NCI-H226 (cell line): ENCODE data around the gene CCT8L2.
"Not testable (repeated sequence)": the region's sequence is repeated elsewhere in the genome, so short reads cannot be mapped to it uniquely, and the experiment has no call there.

Experiments
- DNase-seq: peaks from one replicate; pipeline ENCODE4 v3.0.0-alpha.2; 2015

CCT8L2 gene

DNA sequence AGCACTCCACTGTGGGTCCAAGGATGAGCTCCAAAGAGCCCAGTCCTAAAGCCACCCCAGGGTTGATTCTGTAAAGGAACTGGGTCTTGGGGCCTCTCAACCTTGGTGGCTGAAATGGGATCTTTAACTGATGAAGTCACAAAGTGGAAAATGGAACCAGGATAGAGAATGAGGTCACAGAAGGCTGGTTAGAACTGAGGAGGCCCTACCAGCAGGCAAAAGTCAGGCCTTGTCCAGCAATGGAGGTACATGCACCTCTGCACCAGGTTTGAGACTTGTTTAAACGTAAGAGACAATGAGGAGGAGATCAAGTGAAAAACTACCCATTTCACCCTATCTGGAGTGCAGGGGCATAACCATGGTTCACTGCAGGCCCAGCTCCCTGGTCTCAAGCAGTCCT is at the start of gene CCT8L2:
CCT8L2 (minus strand) TSS at position 101 of the 400 bp plus-strand sequence. CDS start 260 bp downstream, outside the sequence.
- DNase-seq: not testable (repeated sequence)

DNA sequence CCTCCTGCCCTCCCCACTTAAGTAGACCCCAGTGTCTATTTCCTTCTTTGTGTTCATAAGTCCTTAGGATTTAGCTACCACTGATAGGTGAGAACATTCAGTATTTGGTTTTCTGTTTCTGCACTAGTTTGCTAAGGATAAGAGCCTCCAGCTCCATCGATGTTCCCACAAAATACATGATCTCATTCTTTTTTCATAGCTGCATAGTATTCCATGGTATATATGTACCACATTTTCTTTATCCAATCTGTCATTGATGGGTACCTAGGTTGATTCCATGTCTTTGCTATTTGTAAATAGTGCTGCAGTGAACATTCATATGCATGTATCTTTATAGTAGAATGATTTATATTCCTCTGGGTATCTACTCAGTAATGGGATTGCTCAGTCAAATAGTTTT is 42.8 kb upstream of the CCT8L2 start:
- DNase-seq: not testable (repeated sequence)

DNA sequence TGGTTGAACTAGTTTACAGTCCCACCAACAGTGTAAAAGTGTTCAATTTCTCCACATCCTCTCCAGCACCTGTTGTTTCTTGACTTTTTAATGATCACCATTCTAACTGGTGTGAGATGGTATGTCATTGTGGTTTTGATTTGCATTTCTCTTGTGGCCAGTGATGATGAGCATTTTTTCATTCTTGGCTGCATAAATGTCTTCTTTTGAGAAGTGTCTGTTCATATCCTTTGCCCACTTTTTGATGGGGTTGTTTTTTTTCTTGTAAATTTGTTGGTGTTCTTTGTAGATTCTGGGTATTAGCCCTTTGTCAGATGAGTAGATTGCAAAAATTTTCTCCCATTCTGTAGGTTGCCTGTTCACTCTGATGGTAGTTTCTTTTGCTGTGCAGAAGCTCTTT is 41.5 kb upstream of the CCT8L2 start:
- DNase-seq: not testable (repeated sequence)

- not testable (repeated sequence) for DNase-seq
Observed at GRCh38 chr22:16628476-16628875, 35.9 kb upstream of the CCT8L2 start.

DNA sequence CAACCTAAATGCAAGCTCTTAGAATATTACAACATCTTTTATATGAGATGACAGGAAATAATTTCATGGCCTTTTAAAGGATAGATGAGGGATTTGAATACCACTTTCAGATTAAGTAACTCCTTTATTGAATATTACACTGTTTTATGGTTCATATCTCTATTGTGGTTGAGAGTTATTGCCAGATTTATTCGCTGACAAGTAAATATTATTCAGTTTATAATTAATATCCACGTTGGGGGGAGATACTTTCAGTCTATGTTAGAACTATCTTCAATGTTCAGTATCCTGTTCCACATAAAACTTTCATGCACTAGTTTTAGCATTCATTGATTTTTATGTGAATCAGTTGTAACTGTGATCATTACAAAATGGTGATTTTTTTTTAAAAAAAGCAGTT is 32.4 kb upstream of the CCT8L2 start:
- DNase-seq: not testable (repeated sequence)

GRCh38 chr22:16623595-16623994 is 31.0 kb upstream of the CCT8L2 start:
- DNase-seq: not testable (repeated sequence)

- not testable (repeated sequence) for DNase-seq
Observed at GRCh38 chr22:16617516-16617915, 24.9 kb upstream of the CCT8L2 start.

DNA sequence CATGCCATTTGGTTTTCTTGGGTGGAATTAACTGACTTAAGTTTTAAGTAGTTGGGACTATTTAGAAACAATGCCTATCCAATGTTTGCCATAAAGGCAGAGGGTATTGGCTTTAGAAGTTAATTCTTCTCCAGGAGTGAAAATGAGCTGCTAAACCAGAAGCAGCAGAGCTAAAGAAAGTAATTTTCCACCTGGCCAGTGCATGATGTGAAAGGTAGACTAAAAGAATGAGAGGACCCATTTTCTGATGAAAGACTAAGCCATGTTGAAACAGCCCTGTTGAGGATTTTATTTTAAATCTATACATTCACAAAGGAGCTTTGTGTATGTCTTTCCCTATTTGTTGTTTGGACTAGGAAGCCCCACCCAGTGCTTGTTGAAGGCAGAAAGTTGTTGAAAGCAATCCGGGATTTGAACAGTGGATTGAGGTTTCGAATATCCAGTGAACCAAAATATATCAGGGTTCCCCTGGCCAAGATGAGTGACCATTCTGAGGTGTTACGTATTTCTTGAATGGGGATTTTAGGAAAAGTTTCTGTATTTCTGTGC is 23.9 kb upstream of the CCT8L2 start:
- DNase-seq: not testable (repeated sequence)

GRCh38 chr22:16615606-16616245 is 23.1 kb upstream of the CCT8L2 start:
- DNase-seq: not testable (repeated sequence)

DNA sequence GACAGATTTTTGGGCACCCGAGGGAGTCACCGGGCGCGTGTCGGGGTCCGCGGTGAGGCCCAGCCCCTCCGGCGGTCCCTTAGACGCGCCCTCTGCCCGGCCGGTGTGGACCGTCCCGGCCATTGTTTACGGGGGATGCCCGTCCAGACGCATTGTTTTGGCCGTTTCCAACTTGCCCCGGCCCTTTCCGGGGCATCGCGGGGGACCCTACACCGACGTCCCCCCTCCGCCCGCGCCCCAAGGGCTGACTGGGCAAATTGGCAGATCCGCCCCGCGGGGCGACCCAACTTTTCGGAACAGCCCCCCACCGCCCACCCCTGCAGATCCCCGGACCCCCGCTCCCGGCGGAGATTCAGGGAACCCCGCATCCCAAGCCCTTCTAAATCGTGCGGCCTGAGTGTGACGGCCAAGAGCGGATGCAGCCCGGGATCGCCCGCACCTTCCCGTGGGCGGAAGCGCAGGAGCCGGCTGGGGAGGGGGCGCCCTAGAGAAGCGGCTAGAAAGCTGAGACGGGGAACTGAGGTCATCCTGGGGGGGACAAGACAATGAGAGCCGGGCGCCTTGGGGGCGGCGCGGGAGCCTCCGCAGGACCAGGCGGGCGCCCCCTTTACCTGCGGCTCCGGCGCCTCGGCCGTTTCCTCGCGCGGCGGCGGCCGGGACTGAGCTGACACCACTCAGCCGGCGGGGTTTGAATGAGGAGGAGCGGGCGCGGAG is 17.1 kb upstream of the CCT8L2 start:
- no peak for DNase-seq

DNA sequence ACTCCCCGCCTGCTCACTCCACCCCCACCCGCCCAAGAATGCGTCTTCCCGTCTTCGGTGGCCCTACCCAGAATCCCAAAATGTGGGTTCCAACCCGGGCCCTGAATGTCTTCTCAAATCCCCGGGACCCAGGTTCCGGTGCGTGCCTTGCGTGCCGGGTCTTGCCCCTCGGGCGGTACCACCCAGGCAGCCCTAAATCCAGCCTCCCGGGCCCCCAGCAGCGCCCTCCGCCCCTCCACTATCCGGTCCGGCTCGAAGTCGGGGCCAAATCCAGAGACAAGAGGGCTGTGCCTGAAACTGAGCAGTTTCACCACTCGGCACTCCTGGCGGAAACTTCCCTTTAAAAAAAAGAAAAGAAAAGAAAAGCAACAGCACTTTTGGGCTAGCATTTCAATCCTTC is 16.3 kb upstream of the CCT8L2 start:
- DNase-seq: no peak

DNA sequence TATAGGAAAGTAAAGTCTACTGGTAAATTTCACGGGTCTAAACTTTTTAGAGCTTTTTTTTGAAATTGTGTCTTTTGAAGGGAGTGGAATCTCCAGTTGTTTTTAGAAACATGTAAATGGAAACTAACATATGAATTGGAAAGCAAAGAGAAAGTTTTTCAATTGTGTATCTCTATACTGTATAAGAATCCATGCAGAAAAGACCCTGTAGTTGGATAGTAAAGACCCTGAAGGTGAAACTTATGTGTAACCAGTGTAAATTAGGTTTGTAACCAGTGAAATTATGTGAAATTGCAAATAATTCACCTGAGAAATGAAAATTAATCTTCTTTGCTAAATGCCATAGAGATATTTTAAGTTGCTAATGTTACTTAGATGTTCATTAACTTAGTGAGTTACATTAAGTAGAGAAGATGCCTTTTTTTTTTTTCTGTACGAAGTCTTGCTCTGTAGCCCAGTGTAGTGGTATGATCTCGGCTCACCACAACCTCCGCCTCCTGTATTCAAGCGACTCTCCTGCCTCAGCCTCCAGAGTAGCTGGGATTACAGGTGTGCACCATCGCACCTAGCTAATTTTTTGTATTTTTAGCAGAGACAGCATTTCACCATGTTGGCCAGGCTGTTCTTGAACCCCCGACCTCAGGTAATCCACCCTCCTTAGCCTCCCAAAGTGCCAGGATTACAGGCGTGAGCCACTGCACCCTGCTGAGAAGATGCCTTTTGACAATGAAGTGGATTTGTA is 11.8 kb upstream of the CCT8L2 start:
- not testable (repeated sequence) for DNase-seq

DNA sequence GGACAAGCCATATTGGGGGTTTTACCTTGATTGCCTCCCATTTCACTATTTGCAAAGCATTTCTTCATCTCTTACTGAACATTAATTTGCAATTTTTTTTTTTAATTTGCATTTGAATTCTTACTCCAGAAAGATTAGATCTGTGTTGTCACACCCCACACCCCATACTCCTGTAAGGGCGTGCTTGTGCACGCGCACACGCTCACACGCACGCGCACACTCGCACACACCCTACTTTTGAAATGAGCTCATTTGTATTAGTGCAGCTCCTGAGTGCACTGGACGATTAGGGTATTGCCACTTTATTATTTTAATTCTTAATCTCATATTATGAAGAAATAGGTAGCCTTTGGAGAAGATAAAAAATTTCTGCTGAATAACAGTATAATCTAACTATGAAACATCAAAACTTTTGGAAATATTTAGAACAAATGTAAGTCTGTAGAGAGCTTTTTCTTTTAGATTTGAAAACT is 11.2 kb upstream of the CCT8L2 start:
- DNase-seq: not testable (repeated sequence)

DNA sequence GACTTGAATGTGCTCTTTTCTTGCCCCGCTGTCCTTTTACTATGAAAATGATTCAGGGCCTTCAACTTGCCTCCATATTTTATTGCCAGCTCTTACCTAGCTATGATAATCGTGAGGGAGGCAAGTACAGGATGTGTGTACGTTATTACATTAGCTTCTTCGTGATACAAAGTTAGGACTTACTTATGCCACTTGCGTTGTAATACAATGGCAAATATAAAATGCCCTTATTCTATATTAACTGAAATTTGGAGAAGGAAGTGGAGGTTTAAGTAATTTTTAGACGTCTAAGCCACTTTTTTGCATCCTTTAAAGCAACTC is 10.8 kb upstream of the CCT8L2 start:
- DNase-seq: no peak

- DNase-seq: not testable (repeated sequence)
Observed at GRCh38 chr22:16602728-16603447, 10.3 kb upstream of the CCT8L2 start.

GRCh38 chr22:16602224-16602727 is 9.7 kb upstream of the CCT8L2 start:
- not testable (repeated sequence) for DNase-seq

DNA sequence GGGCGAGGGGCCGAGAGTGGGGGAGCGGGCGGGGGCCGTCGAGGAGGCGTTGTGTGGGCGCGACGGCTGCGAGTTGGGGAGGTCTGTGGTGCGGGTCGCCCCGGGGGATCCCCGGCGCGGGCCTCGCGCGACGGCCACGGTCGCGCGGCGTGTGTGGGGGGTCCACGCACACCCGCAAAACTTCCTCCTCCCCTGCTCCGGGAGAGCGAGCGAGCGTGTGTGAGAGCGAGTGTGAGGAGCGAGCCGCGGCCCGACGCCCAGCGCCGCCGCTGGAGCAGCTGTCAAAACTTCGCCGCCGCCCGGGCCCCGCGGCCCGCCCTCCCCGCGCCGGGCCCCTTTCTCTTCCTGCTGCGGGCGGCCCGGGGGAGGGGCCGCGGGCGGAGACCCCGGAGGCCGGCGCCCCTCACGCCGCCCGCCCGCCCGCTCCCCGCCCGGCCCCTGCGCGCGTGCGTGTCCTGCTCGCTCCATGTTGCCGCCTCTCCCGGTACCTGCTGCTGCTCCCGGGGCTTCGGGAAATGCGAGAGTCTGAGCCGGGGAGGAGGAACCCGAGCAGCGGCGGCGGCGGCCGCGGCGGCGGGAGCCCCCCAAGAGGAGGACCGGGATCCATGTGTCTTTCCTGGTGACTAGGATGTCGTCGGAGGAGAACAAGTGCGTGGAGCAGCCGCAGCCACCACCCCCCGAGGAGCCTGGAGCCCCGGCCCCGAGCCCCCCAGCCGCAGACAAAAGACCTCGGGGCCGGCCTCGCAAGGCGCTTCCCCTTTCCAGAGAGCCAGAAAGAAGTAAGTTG is 9.0 kb upstream of the CCT8L2 start:
- no peak for DNase-seq

- peak; percentile 52 for DNase-seq
Observed at GRCh38 chr22:16600644-16601436, 8.2 kb upstream of the CCT8L2 start.

DNA sequence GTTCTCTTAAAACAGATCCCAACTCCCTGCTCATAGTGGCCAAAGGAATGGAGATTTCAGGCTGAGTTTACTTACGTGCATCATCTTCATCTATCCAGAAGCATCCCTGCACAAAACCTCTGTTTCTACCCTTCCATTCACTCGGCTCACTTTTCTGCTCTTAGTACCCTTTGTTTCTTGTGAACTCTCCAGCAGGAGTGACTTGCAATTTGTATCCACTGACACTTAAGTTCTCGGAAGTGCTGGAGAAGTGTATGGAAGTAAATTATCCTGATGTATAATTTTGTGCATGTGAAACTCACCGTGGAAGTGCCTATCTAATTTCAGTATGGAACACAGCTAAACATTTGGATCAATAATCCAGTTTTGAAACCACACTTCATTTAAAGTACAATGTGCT is 7.0 kb upstream of the CCT8L2 start:
- not testable (repeated sequence) for DNase-seq

DNA sequence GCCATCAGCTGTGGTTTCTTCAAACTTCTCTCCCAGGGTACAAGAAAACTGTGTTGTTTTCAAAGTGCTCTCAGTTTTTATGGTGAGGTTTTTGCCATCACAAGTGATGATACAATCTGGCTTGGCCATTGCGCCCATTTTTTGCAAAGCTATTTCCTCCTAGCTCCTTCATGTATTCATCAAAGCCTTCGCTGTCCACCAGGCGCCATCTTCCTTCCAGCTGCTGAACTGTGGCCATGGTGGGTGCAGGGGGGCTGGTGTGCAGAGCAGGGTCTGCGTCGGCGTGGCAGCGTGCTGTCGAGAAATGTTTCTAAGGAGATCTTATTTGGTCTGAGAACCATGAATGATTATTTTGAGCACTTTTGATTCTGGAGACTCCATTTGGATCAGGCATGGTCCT is 2.6 kb upstream of the CCT8L2 start:
- not testable (repeated sequence) for DNase-seq

- no peak for DNase-seq
Observed at GRCh38 chr22:16594026-16594425, 1.4 kb upstream of the CCT8L2 start.
